Natural killer cell treated with Interleukin-12 subunit alpha and Interleukin-12 subunit beta and Interleukin-15 and Interleukin-18, amount 100 ng/mL, for 72 hours (primary cell): ENCODE results near the gene GBX1. TPM values are rescaled to one million over a fixed set of nuclear protein-coding genes. Genes with fewer than 3 reads are reported as not detected.

Source experiments
- ATAC-seq, 2 donors: fragments of 150-1000 bp; cut with Tn5 transposase in 1 of 2; sonication (Bioruptor Pico), chemical (Tn5 transposase) in 1 of 2; 2 replicates each; pipeline ENCODE4 v1.10.0; 2021
- DNase-seq: peaks from one replicate; pipeline ENCODE4 v3.0.0; 2022; ENCODE audit warnings: low spot score
- H3K27ac Mint-ChIP-seq, 2 donors: 1 replicate in 1 of 2; 2 replicates in 1 of 2; pipeline ENCODE4 v1.8.0; 2022; ENCODE audit warnings: mixed read lengths in 2 of 2, mild to moderate bottlenecking in 1 of 2, moderate library complexity in 1 of 2
- H3K27me3 Mint-ChIP-seq, 2 donors: 1 replicate in 1 of 2; 2 replicates in 1 of 2; pipeline ENCODE4 v1.8.0; 2022; ENCODE audit warnings: mixed read lengths in 2 of 2
- H3K36me3 Mint-ChIP-seq: one replicate; pipeline ENCODE4 v1.8.0; 2022; ENCODE audit warnings: mixed read lengths
- H3K4me1 Mint-ChIP-seq, 2 donors: 1 replicate in 1 of 2; 2 replicates in 1 of 2; pipeline ENCODE4 v1.8.0; 2022; ENCODE audit warnings: low read depth in 2 of 2, mixed read lengths in 2 of 2, mild to moderate bottlenecking in 1 of 2
- H3K4me3 Mint-ChIP-seq: one replicate; pipeline ENCODE4 v1.8.0; 2022; ENCODE audit warnings: mixed read lengths
- H3K9me3 Mint-ChIP-seq: 2 replicates; pipeline ENCODE4 v1.8.0; 2022; ENCODE audit warnings: mixed read lengths
- total RNA-seq, 2 donors: library from RNA; stranded (reverse); gene quantifications; one replicate each; pipeline ENCODE4 v1.2.3, GENCODE V29; 2022

Gene GBX1
- not detected for total RNA-seq

DNA sequence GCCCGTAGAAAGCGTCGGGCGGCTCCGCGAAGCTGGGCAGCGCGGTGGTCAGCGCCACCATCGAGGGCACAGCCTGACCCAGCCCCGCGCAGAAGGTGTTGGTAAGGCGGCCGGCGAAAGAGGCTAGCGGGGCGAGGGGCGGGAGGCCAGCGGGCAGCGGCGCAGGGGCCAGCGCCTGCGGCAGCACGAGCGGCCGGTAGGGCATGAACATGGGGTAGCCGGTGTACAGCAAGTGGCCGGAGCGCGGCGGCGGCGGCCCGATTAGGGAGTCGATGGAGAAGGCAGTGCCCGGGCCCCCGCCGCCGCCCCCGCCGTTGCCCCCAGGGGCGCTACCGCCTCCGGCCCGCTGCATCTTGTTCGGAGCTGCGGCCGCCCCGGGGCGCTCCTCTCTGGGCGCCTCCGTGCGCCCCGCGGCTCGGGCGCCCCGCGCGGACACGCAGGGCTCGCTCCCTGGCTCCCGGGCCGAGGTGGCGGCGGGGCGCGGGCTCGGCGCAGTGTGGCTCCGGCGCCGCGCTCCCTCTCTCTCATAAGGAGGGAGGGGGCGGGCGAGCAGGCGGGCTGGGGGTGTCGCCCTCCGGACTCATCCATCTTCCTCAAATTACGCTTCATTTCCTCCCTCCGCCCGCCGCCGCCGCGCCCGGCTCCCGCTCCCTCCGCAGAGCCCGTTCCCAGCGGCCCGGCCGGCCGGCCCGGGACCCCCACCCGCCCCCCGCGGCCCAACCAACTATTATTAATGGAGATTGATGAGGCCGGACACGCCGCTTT lies at the start of gene GBX1:
TSS of gene GBX1 (minus strand) at position 498 of the 765 bp plus-strand sequence. CDS start at position 352, 146 bp downstream.
- DNase-seq (no peak), ATAC-seq (peak; percentile 26 to 54)
- H3K4me1 Mint-ChIP-seq = peaks cover 7 to 8% of the 10 kb centered on the region in 2 donors
- no peaks in the 10 kb centered on the region for H3K9me3 Mint-ChIP-seq
- no peaks in the 10 kb centered on the region for H3K36me3 Mint-ChIP-seq
- H3K27me3 Mint-ChIP-seq = peaks cover 26 to 29% of the 10 kb centered on the region in 2 donors
- peak within 1 kb of the TSS; percentile 85 for H3K4me3 Mint-ChIP-seq
- no peak within 1 kb of the TSS for H3K27ac Mint-ChIP-seq

GRCh38 chr7:151215396-151215795 lies 47.9 kb upstream of the GBX1 start:
- DNase-seq = no peak
- no peaks in the 10 kb centered on the region for H3K4me1 Mint-ChIP-seq
- H3K9me3 Mint-ChIP-seq = no peaks in the 10 kb centered on the region
- no peak overlapping the region for H3K27ac Mint-ChIP-seq
- peaks cover 33% of the 10 kb centered on the region for H3K36me3 Mint-ChIP-seq
- ATAC-seq = no peak
- no peaks in the 10 kb centered on the region for H3K27me3 Mint-ChIP-seq
- no peak overlapping the region for H3K4me3 Mint-ChIP-seq

DNA sequence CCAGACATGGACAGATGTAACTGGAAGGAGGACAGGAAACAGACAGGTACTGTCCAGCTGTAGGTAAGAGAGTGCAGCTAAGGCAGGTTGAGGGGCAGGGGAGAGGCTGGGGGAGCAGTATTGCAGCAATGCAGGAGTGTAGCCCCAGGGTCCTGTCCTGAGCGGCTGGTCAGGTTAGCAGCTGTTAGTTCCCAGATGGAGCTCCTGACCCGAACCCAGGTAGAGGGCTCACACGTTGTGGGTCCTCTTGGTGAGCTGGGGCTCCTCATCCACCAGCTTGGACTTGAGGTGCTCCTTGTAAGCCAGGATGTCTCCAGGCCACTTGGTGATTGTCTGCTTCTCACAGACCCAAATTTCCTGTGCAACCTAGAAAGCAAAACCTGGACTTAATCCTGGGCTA lies 46.3 kb upstream of the GBX1 start:
- ATAC-seq = no peak
- Mint-ChIP-seq H3K27ac (no peak overlapping the region), H3K4me1 (no peaks in the 10 kb centered on the region), H3K36me3 (peaks cover 28% of the 10 kb centered on the region), H3K27me3 (no peaks in the 10 kb centered on the region), H3K4me3 (no peak overlapping the region), H3K9me3 (no peaks in the 10 kb centered on the region)
- DNase-seq = no peak

GRCh38 chr7:151212626-151213025 lies 45.1 kb upstream of the GBX1 start:
- Mint-ChIP-seq H3K27ac (no peak overlapping the region), H3K27me3 (no peaks in the 10 kb centered on the region), H3K36me3 (peaks cover 18% of the 10 kb centered on the region), H3K4me3 (no peak overlapping the region), H3K4me1 (peaks cover 3 to 6% of the 10 kb centered on the region in 2 donors), H3K9me3 (no peaks in the 10 kb centered on the region)
- no peak for DNase-seq
- no peak for ATAC-seq

DNA sequence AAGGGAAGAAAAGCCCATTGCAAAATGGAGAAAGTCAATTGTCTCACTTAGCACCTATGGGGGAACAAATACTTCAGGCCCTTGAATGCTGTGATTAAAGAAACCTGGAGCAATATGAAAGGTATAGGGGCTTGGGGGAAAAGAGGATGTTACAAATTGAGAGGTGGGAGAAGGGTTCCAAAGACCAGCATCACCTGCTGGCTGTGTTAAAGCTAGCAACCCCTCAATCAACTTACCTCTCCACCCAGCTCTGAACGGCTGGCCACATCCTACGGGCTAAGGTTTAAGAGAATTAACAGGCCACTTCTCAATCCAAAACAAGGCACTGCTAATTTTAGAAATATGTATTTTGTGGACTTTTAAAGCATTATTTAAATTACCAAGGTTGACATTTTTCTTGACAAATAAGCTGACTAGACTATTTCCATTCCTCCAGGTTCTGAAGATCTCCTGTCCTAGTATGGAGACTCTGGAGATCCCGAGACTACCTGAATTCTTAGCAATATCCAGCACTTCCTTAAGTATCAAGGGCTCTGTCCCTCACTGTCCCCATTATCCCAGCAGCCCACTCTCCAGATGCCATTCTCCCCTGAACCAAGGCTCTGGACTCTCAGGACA lies 43.8 kb upstream of the GBX1 start:
- Mint-ChIP-seq H3K9me3 (no peaks in the 10 kb centered on the region), H3K4me3 (no peak overlapping the region), H3K36me3 (peaks cover 18% of the 10 kb centered on the region), H3K4me1 (peaks cover 14 to 18% of the 10 kb centered on the region in 2 donors), H3K27ac (no peak overlapping the region), H3K27me3 (no peaks in the 10 kb centered on the region)
- DNase-seq (no peak), ATAC-seq (no peak)

GRCh38 chr7:151210087-151210854 lies 42.8 kb upstream of the GBX1 start, which contains the start of gene H2BK1:
Gene H2BK1, minus strand, starts transcription at chr7:151210488. Its CDS starts 170 bp downstream, at chr7:151210318.
- Mint-ChIP-seq H3K9me3 (no peaks in the 10 kb centered on the region), H3K27ac (no peak within 1 kb of the TSS), H3K4me3 (no peak within 1 kb of the TSS)

DNA sequence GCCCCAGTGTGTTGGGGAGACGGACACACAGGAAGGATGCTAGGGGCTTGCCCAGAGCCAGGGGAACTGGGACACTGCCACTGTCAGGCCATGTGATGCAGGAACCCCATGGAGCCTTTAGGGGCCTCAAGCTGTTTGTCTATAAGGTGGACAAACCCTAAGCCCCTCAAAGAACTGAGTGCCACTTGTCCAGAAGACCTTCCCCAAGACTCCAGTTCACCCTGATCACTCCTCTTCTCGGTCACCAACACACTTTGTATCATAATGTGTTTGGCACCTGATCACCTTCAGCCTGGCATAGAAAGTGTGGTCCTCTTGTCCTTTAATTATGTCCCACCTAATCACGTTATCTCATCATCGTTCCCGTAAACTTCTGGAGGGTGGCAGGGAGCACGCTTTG lies 42.1 kb upstream of the GBX1 start:
- Mint-ChIP-seq H3K9me3 (no peaks in the 10 kb centered on the region), H3K4me1 (peaks cover 14 to 21% of the 10 kb centered on the region in 2 donors), H3K4me3 (no peak overlapping the region), H3K36me3 (peaks cover 4% of the 10 kb centered on the region), H3K27ac (no peak overlapping the region), H3K27me3 (peaks cover 0 to 5% of the 10 kb centered on the region in 2 donors)
- ATAC-seq = no peak
- DNase-seq = no peak

More at GRCh38 chr7:151210087-151210854, 42.8 kb upstream of the GBX1 start, which contains the start of gene H2BK1:
- H3K4me1 Mint-ChIP-seq = peaks cover 14 to 21% of the 10 kb centered on the region in 2 donors
- no peak for ATAC-seq
- peaks cover 0 to 3% of the 10 kb centered on the region in 2 donors for H3K27me3 Mint-ChIP-seq
- peaks cover 9% of the 10 kb centered on the region for H3K36me3 Mint-ChIP-seq
- DNase-seq = no peak

GRCh38 chr7:151208253-151208862 lies 40.9 kb upstream of the GBX1 start:
- H3K4me1 Mint-ChIP-seq = peaks cover 14 to 21% of the 10 kb centered on the region in 2 donors
- H3K27me3 Mint-ChIP-seq = peaks cover 0 to 5% of the 10 kb centered on the region in 2 donors
- H3K36me3 Mint-ChIP-seq = peaks cover 3% of the 10 kb centered on the region
- H3K27ac Mint-ChIP-seq = no peak overlapping the region
- no peak for ATAC-seq
- no peak overlapping the region for H3K4me3 Mint-ChIP-seq
- DNase-seq = no peak
- no peaks in the 10 kb centered on the region for H3K9me3 Mint-ChIP-seq

- H3K4me1 Mint-ChIP-seq = peaks cover 14 to 21% of the 10 kb centered on the region in 2 donors
- no peak overlapping the region for H3K27ac Mint-ChIP-seq
- DNase-seq (no peak), ATAC-seq (no peak)
- peaks cover 0 to 5% of the 10 kb centered on the region in 2 donors for H3K27me3 Mint-ChIP-seq
- no peaks in the 10 kb centered on the region for H3K9me3 Mint-ChIP-seq
- no peak overlapping the region for H3K4me3 Mint-ChIP-seq
- no peaks in the 10 kb centered on the region for H3K36me3 Mint-ChIP-seq
Measured at GRCh38 chr7:151207804-151208203, 40.3 kb upstream of the GBX1 start.

DNA sequence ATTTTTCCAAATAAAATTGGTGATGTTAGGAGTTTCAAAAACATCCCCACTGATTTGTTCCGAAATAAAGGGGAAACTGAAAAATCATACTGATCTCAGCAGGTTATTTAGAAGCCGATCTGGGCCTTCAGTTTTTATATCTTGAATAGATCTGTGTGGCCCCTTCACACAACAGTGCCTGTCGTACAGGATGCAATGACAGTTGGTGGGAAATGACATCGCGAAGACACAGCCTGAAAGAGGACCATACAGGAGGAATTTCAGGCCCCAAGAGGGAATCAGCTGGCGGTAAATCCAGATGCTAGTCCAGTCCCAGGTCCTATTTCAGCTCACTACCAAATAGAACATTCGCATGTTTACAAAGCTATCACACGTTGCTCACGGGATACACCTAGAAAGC lies 39.8 kb upstream of the GBX1 start:
- Mint-ChIP-seq H3K27ac (no peak overlapping the region), H3K4me1 (peaks cover 14 to 21% of the 10 kb centered on the region in 2 donors), H3K9me3 (no peaks in the 10 kb centered on the region), H3K4me3 (peak overlapping the region; percentile 33), H3K27me3 (peaks cover 0 to 5% of the 10 kb centered on the region in 2 donors), H3K36me3 (no peaks in the 10 kb centered on the region)
- no peak for DNase-seq
- ATAC-seq = no peak

- DNase-seq (no peak), ATAC-seq (no peak)
- peaks cover 0 to 5% of the 10 kb centered on the region in 2 donors for H3K27me3 Mint-ChIP-seq
- no peaks in the 10 kb centered on the region for H3K36me3 Mint-ChIP-seq
- H3K27ac Mint-ChIP-seq = no peak overlapping the region
- peaks cover 14 to 21% of the 10 kb centered on the region in 2 donors for H3K4me1 Mint-ChIP-seq
- no peaks in the 10 kb centered on the region for H3K9me3 Mint-ChIP-seq
- peak overlapping the region; percentile 33 for H3K4me3 Mint-ChIP-seq
Measured at GRCh38 chr7:151206914-151207313, 39.4 kb upstream of the GBX1 start.

DNA sequence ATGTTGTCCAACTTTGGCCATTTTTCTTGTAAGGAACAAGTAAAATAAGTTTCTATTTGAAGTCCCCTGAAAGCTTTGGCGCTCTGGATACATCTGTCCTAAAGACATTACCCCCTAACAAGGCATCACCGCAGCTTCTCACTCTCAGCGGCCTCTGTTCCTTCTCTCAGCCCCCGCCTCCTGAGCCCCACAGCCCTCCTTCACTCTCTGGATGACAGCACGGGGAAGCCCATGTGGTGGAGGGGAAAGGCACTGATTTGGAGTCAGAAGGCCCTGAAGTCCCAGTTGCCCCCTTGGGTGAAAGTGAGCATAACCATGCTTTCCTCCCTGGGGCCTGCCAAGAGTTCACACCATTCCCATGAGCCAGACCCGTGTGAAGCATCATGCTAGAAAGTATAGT lies 38.2 kb upstream of the GBX1 start:
- Mint-ChIP-seq H3K27me3 (peaks cover 0 to 10% of the 10 kb centered on the region in 2 donors), H3K27ac (no peak overlapping the region), H3K9me3 (no peaks in the 10 kb centered on the region), H3K36me3 (no peaks in the 10 kb centered on the region), H3K4me1 (peaks cover 14 to 21% of the 10 kb centered on the region in 2 donors), H3K4me3 (no peak overlapping the region)
- DNase-seq (no peak), ATAC-seq (no peak)

GRCh38 chr7:151204383-151205032 lies 37.0 kb upstream of the GBX1 start:
- ATAC-seq (no peak), DNase-seq (no peak)
- Mint-ChIP-seq H3K27ac (no peak overlapping the region), H3K4me1 (peaks cover 14 to 21% of the 10 kb centered on the region in 2 donors), H3K27me3 (peaks cover 0 to 10% of the 10 kb centered on the region in 2 donors), H3K4me3 (no peak overlapping the region), H3K9me3 (no peaks in the 10 kb centered on the region), H3K36me3 (no peaks in the 10 kb centered on the region)
